Peyer's patch (tissue), 4 donors: Measurements from ENCODE around the gene PALLD.

Source experiments
- CTCF ChIP-seq, 6 experiments: fragments of 450-650 bp in 4 of 6; fragments of 200-600 bp in 2 of 6; sonication (generic) in 1 of 6; IDR thresholded peaks; one replicate each; pipeline ENCODE4 v1.5.1; 2017 to 2019; ENCODE audit warnings: antibody characterized with exemption in 6 of 6, mild to moderate bottlenecking in 3 of 6, moderate library complexity in 1 of 6
- POLR2A ChIP-seq, 2 donors: fragments of 450-650 bp; IDR thresholded peaks; one replicate each; pipeline ENCODE4 v1.5.1; 2017; ENCODE audit warnings: antibody characterized with exemption in 2 of 2, mild to moderate bottlenecking in 2 of 2, moderate library complexity in 2 of 2

- no peak for TF ChIP-seq CTCF (IDR thresholded peaks at IDR 0.05)
- no peak for TF ChIP-seq POLR2A (IDR thresholded peaks at IDR 0.05)
Measured at GRCh38 chr4:168853770-168854169, 356.9 kb downstream of the PALLD start.
